HAP-1 (cell line): Measurements from ENCODE around the gene OPN5.

Experiments
- DNase-seq, 2 experiments: peaks; one replicate each; pipeline ENCODE4 v3.0.0-alpha.2; 2016 to 2020; ENCODE audit warnings: low spot score in 2 of 2
- H3K27me3 ChIP-seq: fragments of 250-450 bp; sonication (Bioruptor Pico); 2 replicates; pipeline ENCODE4 v1.5.1; 2020; ENCODE audit warnings: low read depth, mild to moderate bottlenecking, moderate library complexity
- H3K36me3 ChIP-seq: fragments of 250-450 bp; sonication (Bioruptor Pico); replicated peaks from 2 replicates; pipeline ENCODE4 v1.5.1; 2020; ENCODE audit warnings: mild to moderate bottlenecking
- H3K4me1 ChIP-seq: fragments of 250-450 bp; sonication (Bioruptor Pico); 2 replicates; pipeline ENCODE4 v1.5.1; 2020; ENCODE audit warnings: mild to moderate bottlenecking
- H3K4me3 ChIP-seq: fragments of 250-450 bp; sonication (Bioruptor Pico); 2 replicates; pipeline ENCODE4 v1.5.1; 2020; ENCODE audit warnings: mild to moderate bottlenecking, moderate library complexity
- H3K9me3 ChIP-seq: fragments of 250-450 bp; sonication (Bioruptor Pico); 2 replicates; pipeline ENCODE4 v1.5.1; 2020; ENCODE audit warnings: mild to moderate bottlenecking, moderate library complexity
- in situ Hi-C: fragments of 300-500 bp; cut with MboI; formaldehyde crosslinking; loops from 3 replicates; pipeline ENCODE4 v1.14.3; 2020; ENCODE audit warnings: low sequenced_read_pairs, inconsistent platforms, mixed read lengths

Gene OPN5

GRCh38 chr6:47809873-47810272, 28.0 kb downstream of the OPN5 start:
- H3K9me3 ChIP-seq = no peaks in the 10 kb centered on the region
- H3K4me1 ChIP-seq = no peaks in the 10 kb centered on the region
- in situ Hi-C loops = no loop called here
- H3K4me3 ChIP-seq = no peak overlapping the region
- DNase-seq = no peak
- H3K36me3 ChIP-seq = no peaks in the 10 kb centered on the region
- H3K27me3 ChIP-seq = no peaks in the 10 kb centered on the region; the same call in 1 of the 2 replicates

DNA sequence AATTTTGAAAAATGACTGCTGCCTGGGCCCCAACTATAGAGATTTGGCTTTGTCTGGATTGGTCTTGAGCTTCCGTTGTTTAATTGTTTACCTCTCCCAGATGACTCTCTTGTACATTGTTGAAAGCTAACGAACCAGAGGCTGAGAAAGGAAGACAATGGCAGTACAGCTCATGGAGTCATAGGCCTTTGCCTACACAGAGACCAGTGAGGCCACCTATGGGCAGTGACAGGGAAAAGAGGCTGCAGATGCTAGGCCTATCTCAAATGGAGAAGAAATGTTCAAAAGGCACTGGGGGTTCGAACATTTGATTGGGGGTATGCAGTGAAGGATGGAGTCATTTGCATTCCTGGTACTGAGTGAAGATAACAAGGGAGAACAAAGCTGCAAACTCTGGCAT, 29.1 kb downstream of the OPN5 start:
- Histone ChIP-seq H3K36me3 (no peaks in the 10 kb centered on the region), H3K4me3 (no peak overlapping the region), H3K9me3 (no peaks in the 10 kb centered on the region), H3K27me3 (no peaks in the 10 kb centered on the region; the same call in 1 of the 2 replicates), H3K4me1 (no peaks in the 10 kb centered on the region)
- in situ Hi-C loops = no loop called here
- no peak for DNase-seq

GRCh38 chr6:47811443-47811842, 29.6 kb downstream of the OPN5 start:
- no peaks in the 10 kb centered on the region for H3K9me3 ChIP-seq
- no peak overlapping the region for H3K4me3 ChIP-seq
- H3K36me3 ChIP-seq = no peaks in the 10 kb centered on the region
- no peaks in the 10 kb centered on the region; the same call in 1 of the 2 replicates for H3K27me3 ChIP-seq
- in situ Hi-C loops = no loop called here
- no peak for DNase-seq
- H3K4me1 ChIP-seq = no peaks in the 10 kb centered on the region

DNA sequence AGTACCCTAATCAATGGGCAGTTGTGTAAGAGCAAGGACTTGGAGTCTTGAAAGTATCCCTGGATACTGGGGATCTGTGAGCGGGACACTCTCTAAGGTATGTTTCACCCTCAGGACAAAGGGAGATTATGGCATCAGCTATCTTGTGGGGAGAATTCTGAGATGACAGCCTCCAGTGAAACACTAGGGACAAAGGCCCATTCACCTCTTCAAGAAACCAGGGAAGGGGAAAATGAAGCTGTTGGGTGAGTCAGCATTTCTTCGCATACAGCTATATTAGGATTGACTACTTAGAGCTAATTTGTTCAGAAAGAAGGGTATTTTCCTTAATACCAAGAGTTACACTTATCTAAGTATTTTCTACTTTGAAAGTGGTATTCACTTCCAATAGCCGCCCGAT, 35.9 kb downstream of the OPN5 start:
- Histone ChIP-seq H3K4me1 (no peaks in the 10 kb centered on the region), H3K9me3 (no peaks in the 10 kb centered on the region), H3K27me3 (peaks cover 3% of the 10 kb centered on the region; the same call in 1 of the 2 replicates), H3K4me3 (no peak overlapping the region), H3K36me3 (no peaks in the 10 kb centered on the region)
- DNase-seq = no peak
- in situ Hi-C loops = no loop called here

DNA sequence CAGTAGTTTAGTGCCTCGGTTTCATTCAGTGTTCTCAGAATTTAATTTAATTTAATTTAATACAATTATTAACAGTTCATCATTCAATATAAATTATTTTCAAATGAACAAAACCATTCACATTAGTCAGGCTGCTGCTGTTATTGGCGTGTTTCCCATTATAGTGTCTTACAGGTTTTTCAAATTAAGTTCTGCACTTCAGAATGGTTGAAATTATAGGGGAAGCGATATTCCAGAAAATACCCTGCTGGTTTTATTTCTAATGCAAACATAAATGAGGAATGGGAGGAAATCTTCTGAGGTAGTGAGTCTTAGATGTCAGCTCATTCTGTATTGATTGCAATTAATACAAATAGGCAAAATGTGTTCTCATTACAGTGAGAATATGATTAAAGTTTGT, 37.6 kb downstream of the OPN5 start:
- DNase-seq = no peak
- in situ Hi-C loops = no loop called here
- Histone ChIP-seq H3K9me3 (no peaks in the 10 kb centered on the region), H3K27me3 (peaks cover 3% of the 10 kb centered on the region; the same call in 1 of the 2 replicates), H3K4me1 (no peaks in the 10 kb centered on the region), H3K36me3 (no peaks in the 10 kb centered on the region), H3K4me3 (no peak overlapping the region)

GRCh38 chr6:47822856-47823554, 41.2 kb downstream of the OPN5 start:
- Histone ChIP-seq H3K27me3 (no peaks in the 10 kb centered on the region), H3K4me3 (no peak overlapping the region), H3K36me3 (no peaks in the 10 kb centered on the region), H3K4me1 (no peaks in the 10 kb centered on the region), H3K9me3 (no peaks in the 10 kb centered on the region)
- DNase-seq = no peak
- in situ Hi-C loops = no loop called here

- Histone ChIP-seq H3K4me3 (no peak overlapping the region), H3K27me3 (no peaks in the 10 kb centered on the region), H3K4me1 (no peaks in the 10 kb centered on the region), H3K9me3 (no peaks in the 10 kb centered on the region), H3K36me3 (no peaks in the 10 kb centered on the region)
- in situ Hi-C loops = no loop called here
- no peak for DNase-seq
Measured at GRCh38 chr6:47832386-47833100, 50.7 kb downstream of the OPN5 start.

- Histone ChIP-seq H3K4me3 (no peak overlapping the region), H3K9me3 (no peaks in the 10 kb centered on the region), H3K27me3 (no peaks in the 10 kb centered on the region), H3K4me1 (no peaks in the 10 kb centered on the region), H3K36me3 (no peaks in the 10 kb centered on the region)
- no peak for DNase-seq
- in situ Hi-C loops = no loop called here
Measured at GRCh38 chr6:47834196-47834595, 52.4 kb downstream of the OPN5 start.

DNA sequence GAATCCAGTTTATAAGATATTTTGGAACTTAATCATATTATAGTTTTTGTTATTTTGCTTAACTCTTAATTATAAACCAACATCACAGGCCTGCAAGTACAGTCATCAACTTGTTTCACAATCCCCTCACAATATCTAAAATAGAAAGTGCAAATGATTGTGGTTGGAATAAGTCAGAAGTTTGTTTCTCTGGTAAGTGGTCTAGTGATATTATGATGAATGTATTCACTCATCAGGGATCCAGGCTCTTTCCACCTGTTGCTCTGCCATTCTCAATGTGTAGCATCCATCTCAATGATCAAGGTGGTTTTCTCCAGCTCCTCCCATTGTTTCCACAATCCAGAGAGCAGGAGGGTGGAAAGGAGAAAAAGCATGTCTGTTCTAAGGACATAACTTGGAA, 54.2 kb downstream of the OPN5 start:
- no peaks in the 10 kb centered on the region for H3K27me3 ChIP-seq
- H3K36me3 ChIP-seq = no peaks in the 10 kb centered on the region
- no peaks in the 10 kb centered on the region for H3K4me1 ChIP-seq
- in situ Hi-C loops = no loop called here
- DNase-seq = no peak
- H3K4me3 ChIP-seq = no peak overlapping the region
- H3K9me3 ChIP-seq = no peaks in the 10 kb centered on the region

GRCh38 chr6:47836639-47837038, 54.8 kb downstream of the OPN5 start:
- in situ Hi-C loops = no loop called here
- no peak overlapping the region for H3K4me3 ChIP-seq
- no peak for DNase-seq
- no peaks in the 10 kb centered on the region for H3K4me1 ChIP-seq
- no peaks in the 10 kb centered on the region for H3K27me3 ChIP-seq
- H3K36me3 ChIP-seq = no peaks in the 10 kb centered on the region
- no peaks in the 10 kb centered on the region for H3K9me3 ChIP-seq

- in situ Hi-C loops = no loop called here
- no peak for DNase-seq
Measured at GRCh38 chr6:47839645-47840044, 57.8 kb downstream of the OPN5 start.

GRCh38 chr6:47844881-47845280, 63.0 kb downstream of the OPN5 start:
- H3K27me3 ChIP-seq = peaks cover 2% of the 10 kb centered on the region; the same call in 1 of the 2 replicates
- H3K4me1 ChIP-seq = no peaks in the 10 kb centered on the region
- no peak overlapping the region for H3K4me3 ChIP-seq
- DNase-seq = no peak
- in situ Hi-C loops = no loop called here
- H3K9me3 ChIP-seq = no peaks in the 10 kb centered on the region
- no peaks in the 10 kb centered on the region for H3K36me3 ChIP-seq

More at GRCh38 chr6:47839645-47840044, 57.8 kb downstream of the OPN5 start:
- Histone ChIP-seq H3K9me3 (no peaks in the 10 kb centered on the region), H3K4me1 (no peaks in the 10 kb centered on the region), H3K27me3 (peaks cover 2% of the 10 kb centered on the region; the same call in 1 of the 2 replicates), H3K36me3 (no peaks in the 10 kb centered on the region), H3K4me3 (no peak overlapping the region)

DNA sequence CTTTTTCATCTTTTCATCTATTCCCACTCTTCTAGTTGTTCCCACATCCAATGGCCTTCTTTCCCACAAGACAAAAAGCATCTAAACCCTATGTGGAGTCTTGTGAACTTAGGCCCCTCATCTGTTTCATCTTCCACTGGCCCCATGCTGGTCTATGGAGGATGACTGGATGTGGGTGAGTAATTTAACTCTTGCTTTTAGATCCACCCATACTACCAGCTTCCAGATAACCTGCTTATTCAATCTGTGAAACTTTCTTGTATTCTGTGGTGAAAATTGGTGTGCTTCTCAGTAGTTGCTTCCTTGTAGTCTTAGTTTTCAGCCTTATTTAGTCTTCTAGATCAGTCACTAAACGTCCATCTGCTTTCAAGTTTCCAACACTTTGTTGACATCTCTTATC, 64.9 kb downstream of the OPN5 start:
- no peak for DNase-seq
- Histone ChIP-seq H3K4me3 (no peak overlapping the region), H3K4me1 (no peaks in the 10 kb centered on the region), H3K9me3 (no peaks in the 10 kb centered on the region), H3K36me3 (no peaks in the 10 kb centered on the region), H3K27me3 (peaks cover 5% of the 10 kb centered on the region)
- in situ Hi-C loops = no loop called here

- H3K4me1 ChIP-seq = no peaks in the 10 kb centered on the region
- DNase-seq = no peak
- no peak overlapping the region for H3K4me3 ChIP-seq
- in situ Hi-C loops = no loop called here
- H3K9me3 ChIP-seq = no peaks in the 10 kb centered on the region
- peaks cover 6% of the 10 kb centered on the region; the same call in 1 of the 2 replicates for H3K27me3 ChIP-seq
- H3K36me3 ChIP-seq = no peaks in the 10 kb centered on the region
Measured at GRCh38 chr6:47851091-47851490, 69.3 kb downstream of the OPN5 start.
